ENCODE results near the gene XBP1. TPM values are rescaled to one million over a fixed set of nuclear protein-coding genes. Genes with fewer than 3 reads are reported as not detected.
A peak's percentile ranks its signal among the peaks of the same experiment; 100 is the strongest.

XBP1 gene
- total RNA-seq, 1 donor from 2014 or later = 72.7 TPM

DNA sequence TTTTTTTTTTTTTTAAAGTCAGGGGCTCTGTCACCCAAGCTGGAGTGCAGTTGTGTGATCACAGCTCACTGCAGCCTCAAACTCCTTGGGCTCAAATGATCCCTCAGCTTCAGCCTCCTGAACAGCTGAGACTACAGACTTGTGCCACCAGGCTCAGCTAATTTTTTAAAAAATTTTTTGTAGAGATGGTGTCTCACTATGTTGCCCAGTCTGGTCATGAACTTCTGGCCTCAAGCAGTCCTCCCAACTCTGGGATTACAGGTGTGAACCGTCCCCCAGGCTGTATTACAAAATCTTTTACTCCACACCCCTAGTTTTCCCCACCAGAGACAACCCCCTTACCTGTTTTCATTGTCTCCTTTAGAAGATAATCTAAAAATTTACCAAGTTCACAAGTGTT, 26.0 kb downstream of the XBP1 start:
- H3K4me3 Mint-ChIP-seq = peak overlapping the region; percentile 94
- peaks cover 14% of the 10 kb centered on the region for H4K20me1 ChIP-seq (ENCODE audit: low read depth)
- no peak overlapping the region for H2AFZ ChIP-seq (replicated peaks)
- no peak overlapping the region for H3K4me2 ChIP-seq
- no peaks in the 10 kb centered on the region for H3K27me3 ChIP-seq
- no peak for TF ChIP-seq EZH2phosphoT487 (IDR thresholded peaks at IDR 0.05)
- no peak for TF ChIP-seq EZH2 (IDR thresholded peaks at IDR 0.05)
- TF ChIP-seq, protein P1, sequence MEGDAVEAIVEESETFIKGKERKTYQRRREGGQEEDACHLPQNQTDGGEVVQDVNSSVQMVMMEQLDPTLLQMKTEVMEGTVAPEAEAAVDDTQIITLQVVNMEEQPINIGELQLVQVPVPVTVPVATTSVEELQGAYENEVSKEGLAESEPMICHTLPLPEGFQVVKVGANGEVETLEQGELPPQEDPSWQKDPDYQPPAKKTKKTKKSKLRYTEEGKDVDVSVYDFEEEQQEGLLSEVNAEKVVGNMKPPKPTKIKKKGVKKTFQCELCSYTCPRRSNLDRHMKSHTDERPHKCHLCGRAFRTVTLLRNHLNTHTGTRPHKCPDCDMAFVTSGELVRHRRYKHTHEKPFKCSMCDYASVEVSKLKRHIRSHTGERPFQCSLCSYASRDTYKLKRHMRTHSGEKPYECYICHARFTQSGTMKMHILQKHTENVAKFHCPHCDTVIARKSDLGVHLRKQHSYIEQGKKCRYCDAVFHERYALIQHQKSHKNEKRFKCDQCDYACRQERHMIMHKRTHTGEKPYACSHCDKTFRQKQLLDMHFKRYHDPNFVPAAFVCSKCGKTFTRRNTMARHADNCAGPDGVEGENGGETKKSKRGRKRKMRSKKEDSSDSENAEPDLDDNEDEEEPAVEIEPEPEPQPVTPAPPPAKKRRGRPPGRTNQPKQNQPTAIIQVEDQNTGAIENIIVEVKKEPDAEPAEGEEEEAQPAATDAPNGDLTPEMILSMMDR (IDR thresholded peaks at IDR 0.05) = no peak
- H3K36me3 ChIP-seq = peaks cover 10% of the 10 kb centered on the region
- no peak overlapping the region for H3K27ac Mint-ChIP-seq
- H3K27ac ChIP-seq = no peak overlapping the region
- peaks cover 13% of the 10 kb centered on the region for H3K4me1 Mint-ChIP-seq
- H3K9me3 ChIP-seq (ENCODE audit: low read depth) = no peaks in the 10 kb centered on the region
- peaks cover 4% of the 10 kb centered on the region for H3F3A ChIP-seq (ENCODE audit: low read depth)
- peaks cover 3% of the 10 kb centered on the region for H3K27me3 Mint-ChIP-seq (ENCODE audit: insufficient read depth, low read depth)
- no peak for DNase-seq (ENCODE audit: low spot score)
- H3K9me3 Mint-ChIP-seq = no peaks in the 10 kb centered on the region
- peaks cover 5% of the 10 kb centered on the region for H3K4me1 ChIP-seq
- H3K9ac ChIP-seq = no peak overlapping the region
- peak overlapping the region; percentile 18 for H3K4me3 ChIP-seq
- peaks cover 64% of the 10 kb centered on the region for H3K79me2 ChIP-seq (ENCODE audit: low read depth)
- H3K36me3 Mint-ChIP-seq = peaks cover 28% of the 10 kb centered on the region

DNA sequence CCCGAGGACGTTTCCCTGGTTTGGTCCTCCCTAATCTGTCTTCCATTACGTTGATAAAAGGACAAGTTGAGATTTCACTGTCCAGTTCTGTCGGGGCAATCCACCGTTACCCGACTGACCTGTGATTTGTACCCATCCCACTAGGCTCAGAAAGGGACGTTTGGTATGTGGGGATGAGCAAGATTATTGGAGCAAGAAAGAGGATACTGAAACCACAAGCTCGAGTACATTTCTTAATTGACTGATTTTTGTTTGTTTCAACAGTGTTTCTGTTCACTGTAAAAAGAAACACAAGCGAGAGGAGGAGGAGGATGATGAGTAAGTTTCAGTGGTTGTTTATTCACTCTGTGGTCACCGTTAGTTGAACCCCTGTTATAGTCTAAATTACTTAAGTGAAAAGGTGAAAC, 26.9 kb downstream of the XBP1 start:
- H3K36me3 ChIP-seq = peaks cover 10% of the 10 kb centered on the region
- peaks cover 12% of the 10 kb centered on the region for H4K20me1 ChIP-seq (ENCODE audit: low read depth)
- H3K4me3 Mint-ChIP-seq = peak overlapping the region; percentile 94
- peak overlapping the region; percentile 78 for H3K4me2 ChIP-seq
- no peaks in the 10 kb centered on the region for H3K27me3 ChIP-seq
- peaks cover 25% of the 10 kb centered on the region for H3K36me3 Mint-ChIP-seq
- H3K9me3 ChIP-seq (ENCODE audit: low read depth) = no peaks in the 10 kb centered on the region
- peak overlapping the region; percentile 93 for H3K27ac Mint-ChIP-seq
- H3F3A ChIP-seq (ENCODE audit: low read depth) = peaks cover 4% of the 10 kb centered on the region
- no peak overlapping the region for H3K27ac ChIP-seq
- peaks cover 2% of the 10 kb centered on the region for H3K9me3 Mint-ChIP-seq
- peak overlapping the region; percentile 47 for H2AFZ ChIP-seq (replicated peaks)
- H3K9ac ChIP-seq = peak overlapping the region; percentile 45
- TF ChIP-seq, protein P1 (IDR thresholded peaks at IDR 0.05) = no peak
- TF ChIP-seq EZH2 (IDR thresholded peaks at IDR 0.05) (no peak), EZH2phosphoT487 (IDR thresholded peaks at IDR 0.05) (no peak)
- H3K4me1 Mint-ChIP-seq = peaks cover 13% of the 10 kb centered on the region
- peak overlapping the region; percentile 74 for H3K4me3 ChIP-seq
- no peak for DNase-seq (ENCODE audit: low spot score)
- H3K27me3 Mint-ChIP-seq (ENCODE audit: insufficient read depth, low read depth) = peaks cover 3% of the 10 kb centered on the region
- H3K79me2 ChIP-seq (ENCODE audit: low read depth) = peaks cover 55% of the 10 kb centered on the region
- peaks cover 5% of the 10 kb centered on the region for H3K4me1 ChIP-seq

DNA sequence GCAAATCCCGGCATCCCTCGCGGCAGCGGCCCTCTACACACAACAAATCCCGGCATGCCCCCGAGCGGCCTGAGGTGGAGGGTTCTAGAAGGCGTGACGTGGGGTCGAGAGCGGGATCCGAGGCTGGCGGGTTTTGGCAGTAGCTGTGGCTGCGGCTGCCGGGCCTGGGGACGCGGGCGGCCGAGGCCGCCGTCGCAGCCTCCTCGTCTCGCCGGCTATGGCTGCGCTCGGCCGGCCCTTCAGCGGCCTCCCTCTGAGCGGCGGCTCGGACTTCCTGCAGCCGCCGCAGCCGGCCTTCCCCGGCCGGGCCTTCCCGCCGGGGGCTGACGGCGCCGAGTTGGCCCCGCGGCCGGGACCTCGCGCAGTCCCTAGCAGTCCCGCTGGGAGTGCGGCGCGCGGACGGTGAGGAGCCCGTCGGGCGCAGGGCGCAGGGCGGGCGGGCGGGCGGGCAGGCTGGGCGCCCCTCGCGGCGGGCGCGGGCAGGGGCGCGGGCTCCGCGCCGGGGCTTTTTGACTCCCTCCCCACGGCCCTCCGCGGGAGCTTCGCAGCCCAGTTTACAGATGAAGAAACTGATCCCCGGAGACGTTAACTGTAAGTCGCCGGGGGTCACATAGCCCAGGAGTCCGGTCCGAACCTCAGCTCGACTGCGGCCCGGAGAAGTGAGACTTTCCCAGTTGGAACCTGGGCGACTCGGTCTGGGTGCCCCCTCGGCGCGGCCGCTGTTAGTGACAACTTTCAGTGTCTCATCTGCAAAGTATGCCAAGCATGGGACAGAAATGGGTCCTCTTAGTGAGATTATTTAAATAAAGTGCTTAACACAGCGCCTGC, 27.5 kb downstream of the XBP1 start, which contains the start of gene CCDC117:
Gene CCDC117, plus strand, starts transcription at position 63 of the 828 bp plus-strand sequence. Its CDS starts 155 bp downstream, at position 218.
- Histone ChIP-seq H3K4me2 (peak within 1 kb of the TSS; percentile 78), H3K4me3 (peak within 1 kb of the TSS; percentile 74), H3K9me3 (ENCODE audit: low read depth) (no peaks in the 10 kb centered on the region), H3K27ac (peak within 1 kb of the TSS; percentile 72), H3K27me3 (no peaks in the 10 kb centered on the region), H2AFZ (replicated peaks) (peak within 1 kb of the TSS; percentile 89), H3K4me1 (peaks cover 5% of the 10 kb centered on the region), H3F3A (ENCODE audit: low read depth) (peaks cover 4% of the 10 kb centered on the region), H3K79me2 (ENCODE audit: low read depth) (peaks cover 49% of the 10 kb centered on the region), H3K36me3 (peaks cover 10% of the 10 kb centered on the region), H4K20me1 (ENCODE audit: low read depth) (peaks cover 12% of the 10 kb centered on the region), H3K9ac (peak within 1 kb of the TSS; percentile 52)
- peak within 1 kb of the TSS; percentile 94 for H3K4me3 Mint-ChIP-seq
- TF ChIP-seq, protein P1 (IDR thresholded peaks at IDR 0.05) = peak; percentile 26
- TF ChIP-seq EZH2 (IDR thresholded peaks at IDR 0.05) = no peak
- TF ChIP-seq EZH2phosphoT487 (IDR thresholded peaks at IDR 0.05) = no peak
- H3K4me1 Mint-ChIP-seq = peaks cover 13% of the 10 kb centered on the region
- H3K27me3 Mint-ChIP-seq (ENCODE audit: insufficient read depth, low read depth) = peaks cover 3% of the 10 kb centered on the region
- peak within 1 kb of the TSS; percentile 97 for H3K27ac Mint-ChIP-seq
- peaks cover 22% of the 10 kb centered on the region for H3K36me3 Mint-ChIP-seq
- H3K9me3 Mint-ChIP-seq = peaks cover 2% of the 10 kb centered on the region
- peak; percentile 96 for DNase-seq (ENCODE audit: low spot score)
